ENCODE measurements around the gene STON2.

The STON2 gene

DNA sequence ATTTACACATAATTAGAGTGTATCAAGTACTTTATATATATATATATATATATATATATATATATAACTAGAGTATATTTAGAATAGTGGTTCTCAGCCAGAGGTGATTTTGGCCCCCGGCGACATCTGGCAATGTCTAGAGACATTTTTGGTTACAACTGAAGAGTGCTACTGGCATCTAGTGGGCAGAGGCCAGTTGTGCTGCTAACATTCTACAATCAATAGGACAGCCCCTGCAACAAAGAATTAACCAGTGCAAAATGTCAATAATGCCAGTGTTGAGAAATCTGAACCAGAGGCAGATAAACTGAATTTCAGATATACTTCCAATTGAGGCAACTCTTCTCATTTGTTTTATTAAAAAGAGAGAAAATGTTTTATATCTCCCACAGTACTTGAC is 188.3 kb downstream of the STON2 start:
- in situ Hi-C loops (cut with HindIII; ENCODE audit: low sequenced_read_pairs) = no loop called here
- DNase-seq (ENCODE audit: low read depth, low spot score) = peak; percentile 22
- peak; percentile 53 for TF ChIP-seq CTCF (IDR thresholded peaks at IDR 0.05; ENCODE audit: low read depth, low read length)
- H3K4me3 ChIP-seq (ENCODE audit: low read depth, low read length) = no peak overlapping the region

Data from astrocyte of the spinal cord (primary cell).